Right hindlimb (tissue), 1 donor: ENCODE measurements around the gene FGF11.

Experiments
- DNase-seq: peaks from one replicate; pipeline ENCODE4 v3.0.0-alpha.2; 2018

The FGF11 gene

GRCh38 chr17:7408863-7409262 lies 30.4 kb upstream of the FGF11 start:
- no peak for DNase-seq

- no peak for DNase-seq
Measured at GRCh38 chr17:7409716-7410115, 29.6 kb upstream of the FGF11 start.

DNA sequence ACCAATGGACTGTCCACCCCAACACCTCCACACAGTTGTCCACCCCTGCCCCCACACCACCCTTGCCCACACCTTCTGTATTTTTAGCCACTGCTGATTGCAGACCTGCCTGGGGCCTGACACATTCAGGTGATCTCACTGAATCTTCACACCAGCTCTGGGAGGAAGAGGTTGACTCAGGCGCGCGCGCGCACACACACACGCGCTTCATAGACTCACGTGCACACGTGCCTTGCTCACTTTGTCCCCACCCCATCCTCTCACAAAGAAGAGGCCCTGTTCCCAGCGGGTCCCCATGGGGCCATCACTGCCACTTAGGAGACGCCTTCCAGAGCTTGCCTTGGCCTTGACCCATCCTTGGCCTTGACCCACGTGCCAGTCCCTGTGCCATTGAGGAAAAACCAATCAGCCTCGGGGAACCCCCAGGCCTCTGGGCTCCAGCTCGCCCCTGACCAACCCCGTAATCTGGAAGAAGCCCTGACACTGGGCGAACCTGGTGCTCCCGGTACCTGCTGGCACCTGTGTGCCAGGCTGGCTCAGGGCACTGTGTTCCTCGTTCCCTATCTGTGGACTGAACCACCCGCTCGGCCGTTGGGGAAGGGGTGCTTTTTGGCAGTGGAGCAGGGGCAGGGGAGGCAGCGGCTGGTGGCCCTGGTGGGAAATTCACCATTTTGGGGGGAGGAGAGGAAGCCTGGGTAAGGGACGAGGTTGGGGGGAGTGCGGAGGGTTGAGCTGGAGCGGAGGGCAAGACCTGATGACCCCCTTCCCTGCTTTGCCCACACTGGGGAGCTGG lies 28.5 kb upstream of the FGF11 start:
- DNase-seq, result no peak

DNA sequence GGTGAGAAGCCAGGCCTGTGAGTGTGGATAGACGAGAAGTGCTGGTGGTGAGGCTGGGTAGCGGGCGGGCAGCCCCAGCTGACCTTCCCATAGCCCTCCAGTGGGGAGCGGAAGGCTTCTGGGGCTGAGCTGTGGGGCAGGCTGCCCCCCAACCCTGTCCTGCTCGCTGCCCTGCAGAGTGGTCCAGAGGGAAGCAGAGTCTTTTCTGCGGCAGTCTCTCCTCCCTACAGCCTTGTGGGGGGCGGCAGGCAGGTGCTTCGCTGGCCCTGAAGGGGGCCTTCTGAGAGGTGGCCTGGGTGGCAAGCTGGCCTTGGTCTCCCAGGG lies 27.9 kb upstream of the FGF11 start:
- no peak for DNase-seq

DNA sequence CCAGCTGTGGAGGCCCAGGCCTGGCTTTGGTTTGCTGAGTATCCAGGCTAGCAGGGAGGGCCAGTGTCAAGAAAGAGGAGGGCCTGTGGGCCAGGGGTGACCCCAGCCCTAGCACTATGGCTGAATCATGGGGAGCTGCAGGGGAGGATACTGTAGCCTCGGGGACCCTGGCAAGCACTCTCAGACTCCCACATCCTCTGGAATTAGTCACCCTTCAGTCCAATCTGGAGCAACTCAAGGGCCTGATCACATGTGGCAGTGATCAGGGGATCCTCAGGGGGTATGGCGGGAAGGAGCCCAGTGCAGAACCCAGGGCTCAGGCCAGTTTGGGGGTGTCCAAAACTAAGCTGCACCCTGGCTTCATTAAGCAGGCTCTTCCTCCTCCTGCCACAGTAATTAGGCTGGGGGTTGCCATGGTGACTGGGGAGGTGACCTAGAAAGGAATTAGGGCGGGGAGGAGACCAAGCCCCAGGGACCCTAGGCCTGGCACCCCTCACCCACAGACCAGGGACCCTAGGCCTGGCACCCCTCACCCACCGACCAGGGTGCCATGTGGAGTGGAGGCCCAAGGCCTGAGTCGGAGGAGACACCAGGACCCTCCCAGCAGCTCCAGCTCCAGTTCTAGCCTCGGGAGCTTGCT lies 25.8 kb upstream of the FGF11 start:
- no peak for DNase-seq

DNA sequence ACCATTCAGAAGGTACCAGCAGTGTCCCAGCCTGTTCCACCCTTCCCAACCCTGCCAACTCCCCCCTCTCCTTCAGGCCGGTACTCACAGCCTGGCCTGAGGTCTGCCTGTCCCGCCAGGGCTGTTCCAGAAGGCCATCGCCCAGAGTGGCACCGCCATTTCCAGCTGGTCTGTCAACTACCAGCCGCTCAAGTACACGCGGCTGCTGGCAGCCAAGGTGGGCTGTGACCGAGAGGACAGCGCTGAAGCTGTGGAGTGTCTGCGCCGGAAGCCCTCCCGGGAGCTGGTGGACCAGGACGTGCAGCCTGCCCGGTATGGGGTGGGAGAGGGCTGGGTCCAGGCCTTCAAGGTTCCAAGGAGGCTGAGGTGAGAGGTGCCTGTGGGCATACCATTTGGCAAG lies 24.5 kb upstream of the FGF11 start:
- DNase-seq, result no peak

- no peak for DNase-seq
Measured at GRCh38 chr17:7415784-7416183, 23.5 kb upstream of the FGF11 start.

DNA sequence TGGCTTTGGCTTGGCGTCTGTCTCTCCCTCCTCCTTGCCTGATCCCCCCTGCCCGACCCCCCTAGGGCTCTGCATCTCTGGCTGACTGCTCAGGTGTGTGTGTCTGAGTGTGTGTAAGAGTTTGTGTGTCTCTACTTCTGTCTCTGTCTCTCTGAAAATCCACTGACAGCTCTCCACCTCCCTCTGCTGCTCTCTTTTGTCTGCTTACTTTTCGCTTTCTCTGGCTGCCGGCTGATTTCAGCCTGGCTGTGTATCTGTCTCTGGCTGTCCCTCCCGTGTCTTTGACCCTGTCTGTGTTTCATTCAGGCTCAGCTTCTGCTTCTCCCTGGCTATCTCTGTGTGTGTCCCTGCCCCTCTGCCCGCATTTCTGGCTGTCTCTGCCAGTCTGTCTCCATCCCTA lies 23.0 kb upstream of the FGF11 start:
- DNase-seq, result no peak

DNA sequence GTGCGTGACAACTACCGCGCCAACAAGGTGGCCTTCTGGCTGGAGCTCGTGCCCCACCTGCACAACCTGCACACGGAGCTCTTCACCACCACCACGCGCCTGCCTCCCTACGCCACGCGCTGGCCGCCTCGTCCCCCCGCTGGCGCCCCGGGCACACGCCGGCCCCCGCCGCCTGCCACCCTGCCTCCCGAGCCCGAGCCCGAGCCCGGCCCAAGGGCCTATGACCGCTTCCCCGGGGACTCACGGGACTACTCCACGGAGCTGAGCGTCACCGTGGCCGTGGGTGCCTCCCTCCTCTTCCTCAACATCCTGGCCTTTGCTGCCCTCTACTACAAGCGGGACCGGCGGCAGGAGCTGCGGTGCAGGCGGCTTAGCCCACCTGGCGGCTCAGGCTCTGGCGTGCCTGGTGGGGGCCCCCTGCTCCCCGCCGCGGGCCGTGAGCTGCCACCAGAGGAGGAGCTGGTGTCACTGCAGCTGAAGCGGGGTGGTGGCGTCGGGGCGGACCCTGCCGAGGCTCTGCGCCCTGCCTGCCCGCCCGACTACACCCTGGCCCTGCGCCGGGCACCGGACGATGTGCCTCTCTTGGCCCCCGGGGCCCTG lies 22.2 kb upstream of the FGF11 start:
- no peak for DNase-seq

DNA sequence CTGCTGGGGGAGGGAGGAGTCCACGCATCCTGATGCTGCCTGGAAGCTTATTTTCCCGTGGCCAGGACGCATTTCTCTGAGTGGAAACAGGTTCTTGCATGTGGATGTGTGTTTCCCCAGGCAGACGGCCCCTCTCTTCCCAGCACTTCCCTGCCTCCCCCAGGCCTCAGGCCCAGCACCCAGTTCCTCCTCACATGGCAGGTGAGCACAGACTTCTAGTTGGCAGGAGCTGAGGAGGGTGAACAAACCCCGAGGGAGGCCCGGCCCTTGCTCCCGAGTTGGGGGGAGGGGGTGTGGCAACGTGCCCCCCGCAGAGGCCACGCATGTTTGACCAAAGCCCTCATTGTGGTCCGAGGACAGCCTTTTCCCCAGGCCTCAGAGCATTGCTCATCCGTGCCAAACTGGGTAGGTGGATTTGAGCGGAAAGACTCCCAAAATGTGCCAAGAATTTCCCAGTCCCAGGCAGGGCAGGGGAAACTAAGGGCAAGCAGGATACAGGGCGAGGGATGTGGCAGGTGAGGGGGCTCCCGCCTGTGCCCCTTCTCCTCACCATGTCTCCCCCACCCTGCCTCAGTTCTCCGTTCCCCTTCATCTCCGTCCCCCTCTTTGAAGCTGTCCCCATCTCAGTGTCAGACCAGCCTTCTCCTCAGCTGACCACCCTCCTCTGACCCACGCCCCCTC lies 20.7 kb upstream of the FGF11 start:
- no peak for DNase-seq

GRCh38 chr17:7419819-7420610 lies 19.3 kb upstream of the FGF11 start, which contains the start of gene SPEM1:
Gene SPEM1, plus strand, starts transcription at chr17:7420324. Its CDS starts 61 bp downstream, at chr17:7420385.
- no peak for DNase-seq

GRCh38 chr17:7421186-7421585 lies 18.1 kb upstream of the FGF11 start:
- no peak for DNase-seq

GRCh38 chr17:7423679-7424078 lies 15.6 kb upstream of the FGF11 start:
- DNase-seq, result no peak

- no peak for DNase-seq
Measured at GRCh38 chr17:7425316-7425715, 14.0 kb upstream of the FGF11 start, which contains the start of gene SPEM2. Gene SPEM2, plus strand, starts transcription at chr17:7425616. Its CDS starts 73 bp downstream, at chr17:7425689.

DNA sequence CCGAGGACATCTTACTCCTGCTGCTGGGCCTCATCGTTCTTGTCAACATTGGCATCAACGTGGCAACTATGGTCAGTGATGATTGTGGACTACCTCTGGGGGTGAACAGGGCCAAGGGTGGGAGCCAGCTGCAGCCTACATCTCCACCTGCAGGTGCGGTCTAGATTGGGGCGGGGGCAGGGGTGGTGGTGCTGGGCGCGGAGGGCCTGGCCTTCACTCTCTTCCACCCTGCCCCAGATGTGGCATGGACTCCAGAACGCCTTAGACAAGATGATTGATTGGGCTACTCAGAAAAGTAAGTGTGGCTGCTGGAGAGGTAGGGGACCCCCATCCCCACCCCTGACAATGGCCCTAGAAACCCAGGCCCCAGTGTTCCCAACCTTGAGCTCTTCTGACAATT lies 13.6 kb upstream of the FGF11 start:
- DNase-seq, result no peak

DNA sequence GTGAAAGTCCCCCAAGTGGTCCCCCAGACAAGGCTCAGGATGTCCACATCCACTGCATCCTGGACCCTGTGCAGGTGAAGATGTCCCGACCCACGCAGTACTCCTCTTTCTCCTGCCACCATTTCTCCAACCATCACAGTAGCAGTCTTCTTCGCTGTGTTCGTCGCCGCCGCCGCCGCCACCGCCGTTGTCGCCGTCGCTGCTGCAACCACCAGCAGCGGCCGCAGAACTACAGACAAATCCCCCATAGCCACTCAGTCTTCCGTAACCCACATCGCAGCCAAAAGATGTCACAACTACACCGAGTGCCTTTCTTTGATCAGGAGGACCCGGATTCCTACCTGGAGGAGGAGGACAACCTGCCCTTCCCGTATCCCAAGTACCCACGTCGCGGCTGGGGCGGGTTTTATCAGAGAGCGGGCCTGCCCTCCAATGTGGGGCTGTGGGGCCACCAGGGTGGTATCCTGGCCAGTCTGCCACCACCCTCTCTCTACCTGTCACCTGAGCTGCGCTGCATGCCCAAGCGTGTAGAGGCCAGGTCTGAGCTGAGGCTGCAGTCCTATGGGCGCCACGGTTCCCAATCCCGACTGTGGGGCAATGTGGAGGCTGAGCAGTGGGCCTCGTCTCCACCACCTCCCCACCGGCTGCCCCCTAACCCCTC lies 13.0 kb upstream of the FGF11 start:
- DNase-seq, result no peak

GRCh38 chr17:7426896-7427489 lies 12.3 kb upstream of the FGF11 start:
- no peak for DNase-seq

GRCh38 chr17:7427549-7427948 lies 11.8 kb upstream of the FGF11 start:
- DNase-seq, result no peak

GRCh38 chr17:7428557-7428956 lies 10.8 kb upstream of the FGF11 start, which contains the start of gene SPEM3:
Gene SPEM3, plus strand, starts transcription at chr17:7428857. Its CDS starts 46 bp downstream, at chr17:7428903.
- no peak for DNase-seq

GRCh38 chr17:7429722-7430121 lies 9.6 kb upstream of the FGF11 start:
- no peak for DNase-seq

- no peak for DNase-seq
Measured at GRCh38 chr17:7431231-7431630, 8.1 kb upstream of the FGF11 start.

DNA sequence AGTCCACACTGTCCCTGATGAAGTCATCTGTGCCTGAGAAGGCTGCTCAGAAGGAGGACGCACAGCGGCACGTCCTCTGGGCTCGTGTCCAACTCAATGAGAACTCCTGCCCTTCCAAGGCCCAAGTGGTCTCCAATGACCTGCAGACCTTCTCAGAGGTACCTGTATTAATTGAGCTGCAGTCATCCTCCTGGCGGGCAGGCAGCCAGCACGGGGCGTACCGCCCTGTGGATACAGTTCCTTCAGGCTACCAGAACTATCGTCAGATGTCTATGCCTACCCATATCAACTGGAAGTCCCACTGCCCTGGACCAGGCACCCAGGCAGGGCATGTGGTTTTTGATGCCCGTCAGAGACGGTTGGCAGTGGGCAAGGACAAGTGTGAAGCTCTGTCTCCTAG lies 7.0 kb upstream of the FGF11 start:
- DNase-seq, result no peak
